ENCODE data around the gene MERTK.
"Not testable (repeated sequence)": the region's sequence is repeated elsewhere in the genome, so short reads cannot be mapped to it uniquely, and the experiment has no call there.

MERTK gene

DNA sequence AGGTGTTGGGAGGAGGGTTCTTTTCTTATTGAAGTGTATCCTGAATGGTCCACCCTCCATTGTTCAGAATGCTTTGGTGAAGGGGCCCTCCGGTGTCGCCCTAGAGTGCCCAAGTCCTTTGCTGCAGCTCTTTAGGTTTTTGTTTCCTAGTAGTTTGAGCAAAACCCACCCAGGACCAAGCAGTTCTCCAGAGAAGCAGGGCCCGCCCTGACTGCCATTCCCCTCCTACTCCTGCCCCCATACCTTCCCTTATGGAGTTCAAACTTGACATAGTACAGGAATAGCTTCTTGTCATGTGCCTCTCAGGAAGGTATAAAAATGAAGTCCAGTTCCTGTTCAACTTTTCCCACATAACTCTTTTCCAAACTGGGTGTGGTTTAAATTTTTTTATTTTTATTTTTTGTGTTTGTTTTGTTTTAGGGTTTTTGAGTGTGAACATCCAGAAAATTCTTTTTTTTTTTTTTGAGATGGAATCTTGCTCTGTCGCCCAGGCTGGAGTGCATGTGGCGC, 5.6 kb downstream of the MERTK start:
- TF ChIP-seq, protein P1, sequence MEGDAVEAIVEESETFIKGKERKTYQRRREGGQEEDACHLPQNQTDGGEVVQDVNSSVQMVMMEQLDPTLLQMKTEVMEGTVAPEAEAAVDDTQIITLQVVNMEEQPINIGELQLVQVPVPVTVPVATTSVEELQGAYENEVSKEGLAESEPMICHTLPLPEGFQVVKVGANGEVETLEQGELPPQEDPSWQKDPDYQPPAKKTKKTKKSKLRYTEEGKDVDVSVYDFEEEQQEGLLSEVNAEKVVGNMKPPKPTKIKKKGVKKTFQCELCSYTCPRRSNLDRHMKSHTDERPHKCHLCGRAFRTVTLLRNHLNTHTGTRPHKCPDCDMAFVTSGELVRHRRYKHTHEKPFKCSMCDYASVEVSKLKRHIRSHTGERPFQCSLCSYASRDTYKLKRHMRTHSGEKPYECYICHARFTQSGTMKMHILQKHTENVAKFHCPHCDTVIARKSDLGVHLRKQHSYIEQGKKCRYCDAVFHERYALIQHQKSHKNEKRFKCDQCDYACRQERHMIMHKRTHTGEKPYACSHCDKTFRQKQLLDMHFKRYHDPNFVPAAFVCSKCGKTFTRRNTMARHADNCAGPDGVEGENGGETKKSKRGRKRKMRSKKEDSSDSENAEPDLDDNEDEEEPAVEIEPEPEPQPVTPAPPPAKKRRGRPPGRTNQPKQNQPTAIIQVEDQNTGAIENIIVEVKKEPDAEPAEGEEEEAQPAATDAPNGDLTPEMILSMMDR (IDR thresholded peaks at IDR 0.05; ENCODE audit: low read depth, low read length) = no peak
- H3K4me3 ChIP-seq (replicated peaks in 1 of 2; ENCODE audit: low read depth in 2 of 2, low read length in 2 of 2) = no peak overlapping the region
- DNase-seq (ENCODE audit: low read depth in 2 of 2) = no peak

DNA sequence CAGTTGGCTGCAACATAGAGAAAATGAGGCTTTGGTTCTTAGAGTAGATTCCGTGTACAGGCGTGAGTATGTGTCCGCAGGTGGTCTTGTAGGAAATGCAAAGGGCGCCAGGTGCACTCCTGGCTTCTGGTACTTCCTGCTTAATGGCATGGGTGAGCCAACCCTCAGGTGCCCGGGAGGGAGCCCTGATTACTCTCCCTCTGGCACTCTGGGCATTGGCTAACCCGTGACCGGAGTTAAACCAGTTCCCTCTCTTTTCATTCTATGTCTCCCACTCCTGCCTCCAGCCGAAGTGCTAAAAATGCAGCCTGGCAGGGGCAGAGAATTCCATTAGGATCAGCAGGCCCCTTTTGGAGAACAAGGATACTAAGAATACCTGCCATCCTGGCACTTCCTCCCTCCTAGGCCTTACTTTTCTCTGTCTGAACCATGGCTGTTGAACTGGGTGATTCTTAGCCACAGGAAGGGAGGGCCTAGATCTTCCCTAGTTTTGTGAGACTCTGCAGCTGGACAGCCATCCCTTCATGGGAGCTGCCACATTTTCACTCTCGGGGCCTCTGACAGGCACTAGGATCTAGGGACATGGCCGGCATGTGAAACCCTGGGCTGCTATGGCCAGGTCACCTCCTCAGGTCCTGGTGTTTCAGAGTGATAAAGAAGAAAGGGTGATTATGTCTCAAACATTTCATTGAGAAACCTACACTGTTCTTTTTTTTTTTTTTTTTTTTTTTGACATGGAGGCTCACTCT, 6.5 kb downstream of the MERTK start:
- no peak for DNase-seq (ENCODE audit: low read depth in 2 of 2)
- no peak overlapping the region for H3K4me3 ChIP-seq (replicated peaks in 1 of 2; ENCODE audit: low read depth in 2 of 2, low read length in 2 of 2)
- TF ChIP-seq, protein P1 (IDR thresholded peaks at IDR 0.05; ENCODE audit: low read depth, low read length) = no peak

DNA sequence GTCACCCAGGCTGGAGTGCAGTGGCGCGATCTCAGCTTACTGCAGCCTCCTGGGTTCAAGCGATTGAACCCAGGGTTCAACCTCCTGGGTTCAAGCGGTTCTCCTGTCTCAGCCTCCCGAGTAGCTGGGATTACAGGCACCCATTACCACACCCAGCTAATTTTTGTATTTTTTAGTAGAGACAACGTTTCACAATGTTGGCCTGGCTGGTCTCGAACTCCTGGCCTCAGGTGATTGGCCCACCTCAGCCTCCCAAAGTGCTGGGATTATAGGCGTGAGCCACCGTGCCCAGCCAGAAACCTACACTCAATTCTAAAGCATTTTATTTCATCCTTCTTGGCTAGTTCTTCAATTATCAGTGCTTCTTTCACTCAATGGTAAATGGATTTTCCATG, 7.1 kb downstream of the MERTK start:
- H3K4me3 ChIP-seq (replicated peaks in 1 of 2; ENCODE audit: low read depth in 2 of 2, low read length in 2 of 2); DNase-seq (ENCODE audit: low read depth in 2 of 2): not testable (repeated sequence)

DNA sequence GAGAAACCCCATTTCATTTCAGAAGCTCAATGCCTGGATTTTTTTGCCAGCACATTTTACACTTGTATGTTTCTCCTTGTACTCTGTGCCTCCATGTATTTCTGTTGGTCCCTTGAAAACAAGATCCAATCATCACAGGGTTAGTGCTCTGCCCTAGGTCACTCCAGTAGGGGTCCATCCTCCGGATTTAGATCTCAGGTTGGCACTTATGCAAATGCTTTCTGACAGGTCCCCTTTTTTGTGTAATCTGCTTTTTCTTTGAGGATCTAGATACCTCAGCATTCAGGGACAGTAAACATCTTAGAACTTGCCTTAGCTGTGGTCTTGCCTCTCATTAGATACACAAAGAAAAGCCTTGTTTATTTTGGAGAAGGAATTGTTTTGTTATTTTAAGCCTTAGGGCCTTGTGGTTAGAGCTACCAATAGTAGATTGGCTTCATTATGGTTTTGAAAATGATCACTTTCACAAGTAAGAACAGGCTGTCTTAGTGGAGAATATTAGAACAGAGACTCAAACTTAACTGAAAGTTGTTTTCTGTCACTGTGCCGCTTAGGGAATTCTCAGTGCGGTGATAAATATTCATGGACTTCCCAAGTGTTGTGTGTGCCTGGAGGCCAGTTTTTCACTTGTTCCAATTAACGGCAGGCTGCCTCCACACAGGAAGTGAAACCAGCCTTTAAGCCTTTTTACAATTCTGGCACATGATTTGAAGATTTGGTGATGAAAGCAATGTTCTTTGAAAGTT, 7.8 kb downstream of the MERTK start:
- DNase-seq (ENCODE audit: low read depth in 2 of 2) = peak; percentile 11 to 26

DNA sequence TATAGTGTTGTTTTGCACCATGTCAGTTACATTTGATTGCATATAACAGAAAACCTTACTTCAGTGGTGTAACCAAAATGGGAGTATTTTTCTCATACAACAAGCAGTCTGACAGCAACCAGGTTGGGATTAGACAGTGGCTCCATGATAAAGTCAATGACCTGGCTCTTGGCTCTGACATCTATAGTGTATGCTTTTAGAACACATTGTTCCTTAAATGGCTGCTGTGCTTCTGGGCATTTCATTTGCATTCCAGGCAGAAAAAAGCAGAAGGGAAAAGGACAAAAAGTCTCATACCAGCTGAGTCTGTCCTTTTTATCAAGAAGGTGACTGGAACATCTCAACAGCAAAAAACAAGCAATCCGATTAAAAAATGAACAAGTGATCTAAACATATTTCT, 10.2 kb downstream of the MERTK start:
- H3K4me3 ChIP-seq (replicated peaks in 1 of 2; ENCODE audit: low read depth in 2 of 2, low read length in 2 of 2) = no peak overlapping the region

More for the DNA sequence above, 7.8 kb downstream of the MERTK start:
- TF ChIP-seq, protein P1 (IDR thresholded peaks at IDR 0.05; ENCODE audit: low read depth, low read length) = no peak
- H3K4me3 ChIP-seq (replicated peaks in 1 of 2; ENCODE audit: low read depth in 2 of 2, low read length in 2 of 2) = no peak overlapping the region

DNA sequence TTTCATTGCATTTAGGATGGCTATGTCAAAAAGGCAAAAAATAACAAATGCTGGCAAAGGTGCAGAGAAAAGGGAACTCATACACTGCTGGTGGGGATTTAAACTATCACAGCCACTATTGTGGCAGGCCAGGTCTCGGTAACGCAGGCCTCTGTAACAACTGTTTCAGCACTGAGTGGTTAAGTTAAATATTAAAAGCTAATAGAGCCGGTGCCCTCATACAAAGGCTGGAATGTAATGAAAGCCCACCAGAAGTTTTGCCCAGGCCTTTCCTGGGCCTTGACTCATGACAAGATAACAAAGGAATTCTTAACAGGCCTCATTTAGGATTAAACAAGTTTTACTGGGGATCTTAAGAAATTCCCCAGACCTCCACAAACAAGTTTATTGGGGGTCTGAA, 10.7 kb downstream of the MERTK start:
- TF ChIP-seq, protein P1 (IDR thresholded peaks at IDR 0.05; ENCODE audit: low read depth, low read length) = no peak
- H3K4me3 ChIP-seq (replicated peaks in 1 of 2; ENCODE audit: low read depth in 2 of 2, low read length in 2 of 2) = no peak overlapping the region
- DNase-seq (ENCODE audit: low read depth in 2 of 2) = no peak

More for the DNA sequence above, 10.2 kb downstream of the MERTK start:
- no peak for DNase-seq (ENCODE audit: low read depth in 2 of 2)
- TF ChIP-seq, protein P1 (IDR thresholded peaks at IDR 0.05; ENCODE audit: low read depth, low read length) = no peak

DNA sequence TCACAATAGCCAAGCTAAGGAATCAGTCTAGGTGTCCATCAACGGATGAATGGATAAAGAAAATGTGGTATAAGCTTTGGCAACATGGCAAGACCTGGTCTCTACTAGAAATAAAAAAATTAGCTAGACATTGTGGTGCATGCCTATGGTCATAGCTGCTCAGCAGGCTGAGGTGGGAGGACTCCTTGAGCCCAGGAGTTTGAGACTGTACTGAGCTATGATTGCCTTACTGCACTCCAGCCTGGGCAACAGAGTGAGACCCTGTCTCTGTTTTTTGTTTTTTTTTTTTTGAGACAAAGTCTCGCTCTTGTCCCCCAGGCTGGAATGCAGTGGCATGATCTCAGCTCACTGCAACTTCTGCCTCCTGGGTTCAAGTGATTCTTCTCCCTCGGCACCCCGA, 11.6 kb downstream of the MERTK start:
- not testable (repeated sequence) for H3K4me3 ChIP-seq (replicated peaks in 1 of 2; ENCODE audit: low read depth in 2 of 2, low read length in 2 of 2); DNase-seq (ENCODE audit: low read depth in 2 of 2)
